CD1c-positive myeloid dendritic cell (primary cell): ENCODE results near the gene WNT6.

ENCODE experiments used
- DNase-seq: peaks from one replicate; pipeline ENCODE4 v3.0.0-alpha.2; 2016; ENCODE audit errors: extremely low spot score

Gene WNT6

GRCh38 chr2:218877891-218878290 is 18.3 kb downstream of the WNT6 start:
- no peak for DNase-seq

GRCh38 chr2:218878486-218878885 is 18.9 kb downstream of the WNT6 start:
- no peak for DNase-seq

GRCh38 chr2:218878926-218879761 is 19.5 kb downstream of the WNT6 start:
- DNase-seq, result no peak

GRCh38 chr2:218879776-218880101 is 20.1 kb downstream of the WNT6 start:
- no peak for DNase-seq

- peak; percentile 70 for DNase-seq
These were observed 20.7 kb downstream of the WNT6 start, which contains the start of gene WNT10A for GRCh38 chr2:218880102-218880858. Gene WNT10A, plus strand, starts transcription at chr2:218880852. Its CDS starts 144 bp downstream, at chr2:218880996.

- DNase-seq, result no peak
These were observed 21.4 kb downstream of the WNT6 start for GRCh38 chr2:218880859-218881594.

- no peak for DNase-seq
These were observed 22.3 kb downstream of the WNT6 start for GRCh38 chr2:218881744-218882460.

GRCh38 chr2:218882461-218882816 is 22.8 kb downstream of the WNT6 start:
- DNase-seq, result no peak

- DNase-seq, result no peak
These were observed 23.3 kb downstream of the WNT6 start for GRCh38 chr2:218882866-218883366.

GRCh38 chr2:218883491-218884490 is 24.2 kb downstream of the WNT6 start:
- no peak for DNase-seq

- DNase-seq, result no peak
These were observed 24.9 kb downstream of the WNT6 start for GRCh38 chr2:218884519-218884918.

GRCh38 chr2:218885981-218886947 is 26.7 kb downstream of the WNT6 start:
- no peak for DNase-seq

- no peak for DNase-seq
These were observed 27.5 kb downstream of the WNT6 start for GRCh38 chr2:218887079-218887478.

- DNase-seq, result no peak
These were observed 28.7 kb downstream of the WNT6 start for GRCh38 chr2:218888341-218888740.

GRCh38 chr2:218889937-218890336 is 30.3 kb downstream of the WNT6 start:
- DNase-seq, result no peak

GRCh38 chr2:218890369-218890768 is 30.8 kb downstream of the WNT6 start:
- no peak for DNase-seq

GRCh38 chr2:218891275-218892135 is 31.9 kb downstream of the WNT6 start:
- DNase-seq, result no peak

GRCh38 chr2:218892693-218893348 is 33.2 kb downstream of the WNT6 start:
- peak; percentile 84 for DNase-seq
